BJ (cell line): ENCODE results near the gene MVP. TPM values are rescaled to one million over a fixed set of nuclear protein-coding genes. Genes with fewer than 3 reads are reported as not detected.
"Not testable (repeated sequence)": the region's sequence is repeated elsewhere in the genome, so short reads cannot be mapped to it uniquely, and the experiment has no call there.

Experiments used
- CTCF ChIA-PET: fragments of 350-600 bp; formaldehyde crosslinking; extraction: SDS; loops from one replicate; lab custom pipeline; 2021; ENCODE audit warnings: antibody characterized with exemption, inconsistent platforms; lab: Yijun Ruan, JAX
- POLR2A ChIA-PET: fragments of 300-600 bp; sonication (Branson Sonifier 250); formaldehyde crosslinking; extraction: SDS; loops from one replicate; lab custom pipeline; 2021; ENCODE audit warnings: antibody characterized with exemption; lab: Charles Lee
- DNase-seq: peaks from one replicate; pipeline ENCODE4 v3.0.0-alpha.2; 2011; ENCODE audit warnings: low read depth
- H3K27me3 ChIP-seq: 2 replicates; pipeline ENCODE4 v1.6.0; 2011; ENCODE audit warnings: low read length; ENCODE audit not compliant: control insufficient read depth, insufficient read depth
- H3K36me3 ChIP-seq: 2 replicates; pipeline ENCODE4 v1.5.1; 2011; ENCODE audit warnings: low read length; ENCODE audit not compliant: control insufficient read depth, insufficient read depth
- H3K4me3 ChIP-seq: 2 replicates; pipeline ENCODE4 v1.5.1; 2011; ENCODE audit warnings: low read depth, mild to moderate bottlenecking, control low read depth, low read length
- polyA plus RNA-seq: library from polyadenylated mRNA; depleted of rRNA; stranded (reverse); fragments of >200 nt; gene quantifications from 2 replicates; pipeline ENCODE4 v1.2.3, GENCODE V29; 2011
- TF ChIP-seq, protein P1 (sequence below): IDR thresholded peaks from 2 replicates; pipeline ENCODE4 v1.5.1; 2011; ENCODE audit warnings: low read depth, mild to moderate bottlenecking, control low read depth, inconsistent platforms, low read length, moderate library complexity; ENCODE audit not compliant: insufficient read depth

The MVP gene
- polyA plus RNA-seq, 1 experiment, result 368 TPM

DNA sequence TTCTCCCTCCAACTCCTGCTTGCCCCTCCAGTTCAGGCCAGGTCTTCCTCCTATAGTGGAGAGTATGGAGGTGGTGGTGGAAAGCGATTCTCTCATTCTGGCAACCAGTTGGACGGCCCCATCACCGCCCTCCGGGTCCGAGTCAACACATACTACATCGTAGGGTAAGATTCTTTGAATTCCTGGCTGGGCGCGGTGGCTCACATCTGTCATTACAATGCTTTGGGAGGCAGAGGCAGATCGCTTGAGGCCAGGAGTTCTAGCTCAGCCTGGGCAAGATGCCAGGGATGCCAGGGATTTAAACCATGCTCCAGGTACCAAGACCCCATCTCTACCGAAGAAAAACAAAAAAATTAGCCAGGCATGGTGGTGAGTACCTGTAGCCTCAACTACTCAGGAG lies 40.8 kb upstream of the MVP start:
- TF ChIP-seq, protein P1, sequence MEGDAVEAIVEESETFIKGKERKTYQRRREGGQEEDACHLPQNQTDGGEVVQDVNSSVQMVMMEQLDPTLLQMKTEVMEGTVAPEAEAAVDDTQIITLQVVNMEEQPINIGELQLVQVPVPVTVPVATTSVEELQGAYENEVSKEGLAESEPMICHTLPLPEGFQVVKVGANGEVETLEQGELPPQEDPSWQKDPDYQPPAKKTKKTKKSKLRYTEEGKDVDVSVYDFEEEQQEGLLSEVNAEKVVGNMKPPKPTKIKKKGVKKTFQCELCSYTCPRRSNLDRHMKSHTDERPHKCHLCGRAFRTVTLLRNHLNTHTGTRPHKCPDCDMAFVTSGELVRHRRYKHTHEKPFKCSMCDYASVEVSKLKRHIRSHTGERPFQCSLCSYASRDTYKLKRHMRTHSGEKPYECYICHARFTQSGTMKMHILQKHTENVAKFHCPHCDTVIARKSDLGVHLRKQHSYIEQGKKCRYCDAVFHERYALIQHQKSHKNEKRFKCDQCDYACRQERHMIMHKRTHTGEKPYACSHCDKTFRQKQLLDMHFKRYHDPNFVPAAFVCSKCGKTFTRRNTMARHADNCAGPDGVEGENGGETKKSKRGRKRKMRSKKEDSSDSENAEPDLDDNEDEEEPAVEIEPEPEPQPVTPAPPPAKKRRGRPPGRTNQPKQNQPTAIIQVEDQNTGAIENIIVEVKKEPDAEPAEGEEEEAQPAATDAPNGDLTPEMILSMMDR, result no peak
- peaks cover 6% of the 10 kb centered on the region for H3K27me3 ChIP-seq
- CTCF ChIA-PET, result interaction anchor here (1.0 kb wide), 1 partner anchor 11 kb away, joined by 4 read pairs; the partner anchor contains the start of gene KIF22
- DNase-seq, result no peak
- no peak overlapping the region for H3K4me3 ChIP-seq
- POLR2A ChIA-PET, result no interaction called here
- no peaks in the 10 kb centered on the region for H3K36me3 ChIP-seq

DNA sequence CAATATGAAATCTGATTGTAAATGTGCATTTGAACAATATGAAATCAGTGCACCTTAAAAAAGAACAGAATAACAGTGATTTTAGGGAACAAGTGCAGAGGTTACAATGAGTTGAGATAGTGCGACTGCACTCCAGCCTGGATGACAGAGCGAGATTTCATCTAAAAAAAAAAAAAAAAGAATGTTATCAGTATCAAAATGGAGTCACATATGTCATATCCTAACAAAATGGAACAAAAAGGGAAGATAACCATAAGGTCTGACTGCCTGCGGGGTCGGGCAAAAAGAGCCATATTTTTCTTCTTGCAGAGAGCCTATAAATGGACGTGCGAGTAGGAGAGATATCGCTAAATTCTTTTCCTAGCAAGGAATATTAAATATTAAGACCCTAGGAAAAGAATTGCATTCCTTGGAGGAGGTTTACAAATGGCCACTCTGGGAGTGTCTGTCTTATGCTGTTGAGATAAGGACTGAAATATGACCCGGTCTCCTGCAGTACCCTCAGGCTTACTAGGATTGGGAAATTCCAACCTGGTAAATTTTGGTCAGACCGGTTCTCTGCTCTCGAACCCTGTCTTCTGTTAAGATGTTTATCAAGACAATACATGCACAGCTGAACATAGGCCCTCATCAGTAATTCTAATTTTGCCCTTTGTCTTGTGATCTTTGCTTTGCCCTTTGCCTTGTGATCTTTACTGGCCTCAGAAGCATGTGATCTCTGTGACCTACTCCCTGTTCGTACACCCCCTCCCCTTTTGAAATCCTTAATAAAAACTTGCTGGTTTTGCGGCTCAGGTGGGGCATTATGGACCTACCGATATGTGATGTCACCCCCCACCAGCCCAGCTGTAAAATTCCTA lies 36.9 kb upstream of the MVP start:
- CTCF ChIA-PET, result interaction anchor here (1.5 to 4.2 kb wide), 2 partner anchors 13 to 20 kb away, joined by 4 to 22 read pairs; no protein-coding TSS in a partner anchor

DNA sequence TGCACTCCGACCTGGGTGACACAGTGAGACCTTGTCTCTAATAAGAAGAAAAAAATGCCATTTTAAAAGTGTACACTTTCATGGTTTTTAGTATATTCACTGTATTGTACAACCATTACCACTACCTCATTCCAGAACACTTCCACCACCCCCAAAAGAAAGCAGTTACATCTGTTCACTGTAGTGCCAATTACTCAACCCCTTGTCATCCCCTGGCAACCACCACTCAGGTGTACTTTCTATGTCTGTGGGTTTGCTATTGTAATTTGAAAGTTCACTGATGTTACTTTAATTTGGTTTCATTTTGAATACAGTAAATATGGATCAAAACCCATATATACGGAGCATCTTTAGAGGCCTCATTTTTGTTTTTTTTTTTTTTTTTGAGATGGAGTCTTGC lies 36.1 kb upstream of the MVP start:
- POLR2A ChIA-PET, result interaction anchor here (0.5 kb wide), 1 partner anchor 40 kb away, joined by 15 read pairs; no protein-coding TSS in a partner anchor
- CTCF ChIA-PET, result interaction anchor here (0.9 to 4.2 kb wide), 10 partner anchors 8 to 239 kb away, joined by 3 to 22 read pairs (median 6); partner anchors contain the start of genes C16orf92 and MVP
- no peak overlapping the region for H3K4me3 ChIP-seq
- peaks cover 4% of the 10 kb centered on the region; the same call in 1 of the 2 replicates for H3K27me3 ChIP-seq
- no peak for DNase-seq
- TF ChIP-seq, protein P1, result no peak
- H3K36me3 ChIP-seq, result no peaks in the 10 kb centered on the region

More for the DNA sequence above, 36.9 kb upstream of the MVP start:
- H3K4me3 ChIP-seq, H3K27me3 ChIP-seq, DNase-seq, H3K36me3 ChIP-seq: not testable (repeated sequence)
- POLR2A ChIA-PET, result interaction anchor here (0.5 kb wide), 1 partner anchor 41 kb away, joined by 15 read pairs; no protein-coding TSS in a partner anchor

DNA sequence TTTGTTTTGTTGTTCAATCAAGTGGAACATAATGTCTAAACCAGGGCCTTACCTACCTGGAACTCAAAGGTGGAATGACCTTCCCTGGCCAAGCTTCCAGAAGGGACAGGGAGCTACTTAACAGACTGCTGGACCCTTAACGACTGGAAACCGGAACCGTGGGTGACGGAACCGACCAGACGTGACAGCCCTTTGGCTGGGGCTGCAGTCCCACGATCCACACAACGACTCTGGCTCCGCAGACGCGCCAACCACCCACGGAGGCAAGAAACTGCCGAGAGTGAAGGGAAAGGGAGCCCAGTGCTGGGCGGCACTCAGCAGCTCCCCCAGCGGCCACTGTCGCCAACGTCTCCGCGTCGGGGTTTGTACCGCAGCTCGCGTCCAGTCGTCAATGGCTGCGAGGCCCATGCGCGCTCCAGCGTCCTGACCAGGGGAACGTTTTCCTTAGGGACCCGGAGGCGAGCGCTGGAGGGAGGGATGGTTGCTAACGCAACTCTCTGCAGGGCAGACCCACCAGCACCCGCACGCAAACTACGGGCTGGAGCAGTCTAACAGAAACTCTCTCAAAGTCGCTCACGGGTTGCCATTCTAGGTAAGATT lies 35.3 kb upstream of the MVP start:
- CTCF ChIA-PET, result interaction anchor here (0.6 to 4.2 kb wide), 16 partner anchors 8 to 238 kb away, joined by 3 to 22 read pairs (median 4); partner anchors contain the start of genes C16orf92 and MVP
- Histone ChIP-seq H3K4me3 (0 out of 2 replicates have a peak overlapping the region, but pooled peaks have one; percentile 2), H3K27me3 (peaks cover 4% of the 10 kb centered on the region; the same call in 1 of the 2 replicates), H3K36me3 (no peaks in the 10 kb centered on the region)
- POLR2A ChIA-PET, result no interaction called here
- TF ChIP-seq, protein P1, result peak; percentile 86
- DNase-seq, result no peak

DNA sequence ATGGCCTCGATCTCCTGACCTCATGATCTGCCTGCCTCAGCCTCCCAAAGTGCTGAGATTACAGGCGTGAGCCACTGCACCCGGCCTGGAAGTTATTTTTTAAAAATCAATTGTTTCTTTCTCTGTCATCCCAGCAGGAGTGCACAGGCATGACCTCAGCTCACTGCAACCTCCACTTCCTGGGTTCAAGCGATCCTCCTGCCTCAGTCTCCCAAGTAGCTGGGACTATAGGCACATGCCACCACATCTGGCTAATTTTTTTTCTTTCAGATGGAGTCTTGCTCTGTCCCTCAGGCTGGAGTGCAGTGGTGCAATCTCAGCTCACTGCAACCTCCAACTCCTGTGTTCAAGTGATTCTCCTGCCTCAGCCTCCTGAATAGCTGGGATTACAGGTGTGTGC lies 33.1 kb upstream of the MVP start:
- CTCF ChIA-PET, result interaction anchor here (4.2 kb wide), 1 partner anchor 16 kb away, joined by 22 read pairs; no protein-coding TSS in a partner anchor
- DNase-seq, H3K27me3 ChIP-seq, POLR2A ChIA-PET, H3K4me3 ChIP-seq, H3K36me3 ChIP-seq: not testable (repeated sequence)

DNA sequence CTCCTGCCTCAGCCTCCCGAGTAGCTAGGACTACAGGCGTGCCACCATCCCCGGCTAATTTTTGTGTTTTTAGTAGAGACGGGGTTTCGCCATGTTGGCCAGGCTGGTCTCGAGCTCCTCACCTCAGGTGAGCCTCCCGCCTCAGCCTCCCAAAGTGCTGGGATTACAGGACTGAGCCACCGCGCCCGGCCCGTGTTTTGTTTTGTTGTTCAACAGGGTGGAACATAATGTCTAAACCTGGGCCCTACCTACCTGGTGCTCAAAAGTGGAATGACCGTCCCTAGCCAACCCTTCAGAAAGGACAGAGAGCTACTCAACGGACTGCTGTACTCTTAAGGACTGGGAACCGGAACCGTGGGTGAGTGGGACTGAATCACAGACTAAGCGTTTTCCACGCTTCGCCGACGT lies 30.5 kb upstream of the MVP start:
- Histone ChIP-seq H3K36me3 (no peaks in the 10 kb centered on the region), H3K27me3 (no peaks in the 10 kb centered on the region), H3K4me3 (peak overlapping the region; percentile 58)
- TF ChIP-seq, protein P1, result no peak
- POLR2A ChIA-PET, result no interaction called here
- DNase-seq, result no peak
- CTCF ChIA-PET, result interaction anchor here (1.0 to 2.2 kb wide), 19 partner anchors 9 to 155 kb away, joined by 3 to 35 read pairs (median 4); partner anchors contain the start of genes MVP and PAGR1
